ENCODE measurements around the gene CST9. TPM values are rescaled to one million over a fixed set of nuclear protein-coding genes. Genes with fewer than 3 reads are reported as not detected.

CST9 gene
- total RNA-seq, 2 donors from 2014 or later: not detected

GRCh38 chr20:23646106-23646873 is 40.6 kb upstream of the CST9 start:
- ATAC-seq (ENCODE audit: insufficient number of reproducible peaks, low FRiP score, low read depth) (no peak), DNase-seq (ENCODE audit: low spot score) (no peak)
- H3K4me1 ChIP-seq (ENCODE audit: control insufficient read depth in 1 of 2, low read depth in 2 of 2): peaks cover 0 to 5% of the 10 kb centered on the region in 2 donors
- H3K27me3 ChIP-seq (replicated peaks; ENCODE audit: insufficient read depth): no peaks in the 10 kb centered on the region
- no peaks in the 10 kb centered on the region for H3K9me3 ChIP-seq
- no peaks in the 10 kb centered on the region for H3K36me3 ChIP-seq
- H3K27ac ChIP-seq: no peak overlapping the region
- no peak for TF ChIP-seq CTCF (IDR thresholded peaks at IDR 0.05)
- no peak overlapping the region for H3K4me3 ChIP-seq

- no peak for TF ChIP-seq CTCF (IDR thresholded peaks at IDR 0.05)
- ATAC-seq (ENCODE audit: insufficient number of reproducible peaks, low FRiP score, low read depth) (no peak), DNase-seq (ENCODE audit: low spot score) (no peak)
- no peaks in the 10 kb centered on the region for H3K9me3 ChIP-seq
- H3K4me1 ChIP-seq (ENCODE audit: control insufficient read depth in 1 of 2, low read depth in 2 of 2): peaks cover 0 to 5% of the 10 kb centered on the region in 2 donors
- no peak overlapping the region for H3K4me3 ChIP-seq
- no peaks in the 10 kb centered on the region for H3K36me3 ChIP-seq
- no peak overlapping the region for H3K27ac ChIP-seq
- no peaks in the 10 kb centered on the region for H3K27me3 ChIP-seq (replicated peaks; ENCODE audit: insufficient read depth)
Measured at GRCh38 chr20:23645575-23645974, 39.9 kb upstream of the CST9 start.

GRCh38 chr20:23644164-23644563 is 38.4 kb upstream of the CST9 start:
- no peak overlapping the region for H3K27ac ChIP-seq
- no peak for TF ChIP-seq CTCF (IDR thresholded peaks at IDR 0.05)
- no peaks in the 10 kb centered on the region for H3K36me3 ChIP-seq
- H3K4me3 ChIP-seq: no peak overlapping the region
- no peak for DNase-seq (ENCODE audit: low spot score)
- no peak for ATAC-seq (ENCODE audit: insufficient number of reproducible peaks, low FRiP score, low read depth)
- H3K9me3 ChIP-seq: no peaks in the 10 kb centered on the region
- no peaks in the 10 kb centered on the region for H3K27me3 ChIP-seq (replicated peaks; ENCODE audit: insufficient read depth)
- H3K4me1 ChIP-seq (ENCODE audit: control insufficient read depth in 1 of 2, low read depth in 2 of 2): peaks cover 0 to 5% of the 10 kb centered on the region in 2 donors

GRCh38 chr20:23643659-23644058 is 37.9 kb upstream of the CST9 start:
- no peak for TF ChIP-seq CTCF (IDR thresholded peaks at IDR 0.05)
- no peaks in the 10 kb centered on the region for H3K36me3 ChIP-seq
- no peak overlapping the region for H3K27ac ChIP-seq
- H3K27me3 ChIP-seq (replicated peaks; ENCODE audit: insufficient read depth): no peaks in the 10 kb centered on the region
- H3K4me1 ChIP-seq (ENCODE audit: control insufficient read depth in 1 of 2, low read depth in 2 of 2): peaks cover 0 to 5% of the 10 kb centered on the region in 2 donors
- H3K9me3 ChIP-seq: no peaks in the 10 kb centered on the region
- ATAC-seq (ENCODE audit: insufficient number of reproducible peaks, low FRiP score, low read depth): no peak
- no peak overlapping the region for H3K4me3 ChIP-seq
- DNase-seq (ENCODE audit: low spot score): no peak

GRCh38 chr20:23641936-23642751 is 36.4 kb upstream of the CST9 start:
- Histone ChIP-seq H3K27me3 (replicated peaks; ENCODE audit: insufficient read depth) (no peaks in the 10 kb centered on the region), H3K27ac (peak overlapping the region in 1 of 2 donors; percentile 28), H3K4me3 (no peak overlapping the region), H3K9me3 (no peaks in the 10 kb centered on the region), H3K4me1 (ENCODE audit: control insufficient read depth in 1 of 2, low read depth in 2 of 2) (peaks cover 0 to 5% of the 10 kb centered on the region in 2 donors), H3K36me3 (no peaks in the 10 kb centered on the region)
- ATAC-seq (ENCODE audit: insufficient number of reproducible peaks, low FRiP score, low read depth): no peak
- TF ChIP-seq CTCF (IDR thresholded peaks at IDR 0.05): no peak
- no peak for DNase-seq (ENCODE audit: low spot score)
